DMS 273 (cell line): ENCODE results near the gene OR52B4.
"Not testable (repeated sequence)": the region's sequence is repeated elsewhere in the genome, so short reads cannot be mapped to it uniquely, and the experiment has no call there.

Experiments used
- DNase-seq: peaks from one replicate; lab custom pipeline; 2025; ENCODE audit not compliant: unreplicated experiment; lab: John Stamatoyannopoulos, UW

OR52B4 gene

DNA sequence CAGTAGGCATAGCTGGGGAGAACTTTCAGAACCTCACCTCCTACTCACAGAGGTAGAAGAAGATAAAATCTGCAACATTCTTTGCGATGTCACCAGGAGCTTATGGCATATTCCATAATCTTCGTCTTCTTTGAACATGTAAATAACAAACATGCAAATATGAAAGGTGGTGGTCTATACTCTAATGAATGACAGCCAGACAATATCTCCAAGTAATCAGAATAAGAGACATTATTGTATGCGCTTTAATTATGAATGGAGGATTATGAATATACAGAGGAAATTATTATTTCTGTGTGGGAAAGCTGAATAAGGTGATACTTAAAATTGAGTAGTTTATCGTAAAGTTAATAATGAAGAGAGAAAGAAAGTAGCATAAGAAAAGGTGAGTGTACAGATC lies at the start of gene OR52B4:
OR52B4 (minus strand) TSS at position 101 of the 400 bp plus-strand sequence; CDS start at position 10, 91 bp downstream.
- DNase-seq: no peak

- DNase-seq: no peak
Measured at GRCh38 chr11:4416816-4417215, 48.6 kb upstream of the OR52B4 start.

GRCh38 chr11:4416306-4416705 lies 48.1 kb upstream of the OR52B4 start:
- no peak for DNase-seq

DNA sequence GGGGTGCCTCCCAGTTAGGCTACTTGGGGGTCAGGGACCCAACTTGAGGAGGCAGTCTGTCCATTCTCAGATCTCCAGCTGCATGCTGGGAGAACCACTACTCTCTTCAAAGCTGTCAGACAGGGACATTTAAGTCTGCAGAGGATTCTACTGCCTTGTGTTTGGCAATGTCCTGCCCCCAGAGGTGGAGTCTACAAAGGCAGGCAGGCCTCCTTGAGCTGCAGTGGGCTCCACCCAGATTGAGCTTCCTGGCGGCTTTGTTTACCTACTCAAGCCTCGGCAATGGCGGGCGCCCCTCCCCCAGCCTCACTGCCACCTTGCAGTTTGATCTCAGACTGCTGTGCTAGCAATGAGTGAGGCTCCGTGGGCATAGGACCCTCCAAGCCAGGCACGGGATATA lies 38.0 kb upstream of the OR52B4 start:
- not testable (repeated sequence) for DNase-seq

- DNase-seq: no peak
Measured at GRCh38 chr11:4393858-4394223, 25.7 kb upstream of the OR52B4 start.

DNA sequence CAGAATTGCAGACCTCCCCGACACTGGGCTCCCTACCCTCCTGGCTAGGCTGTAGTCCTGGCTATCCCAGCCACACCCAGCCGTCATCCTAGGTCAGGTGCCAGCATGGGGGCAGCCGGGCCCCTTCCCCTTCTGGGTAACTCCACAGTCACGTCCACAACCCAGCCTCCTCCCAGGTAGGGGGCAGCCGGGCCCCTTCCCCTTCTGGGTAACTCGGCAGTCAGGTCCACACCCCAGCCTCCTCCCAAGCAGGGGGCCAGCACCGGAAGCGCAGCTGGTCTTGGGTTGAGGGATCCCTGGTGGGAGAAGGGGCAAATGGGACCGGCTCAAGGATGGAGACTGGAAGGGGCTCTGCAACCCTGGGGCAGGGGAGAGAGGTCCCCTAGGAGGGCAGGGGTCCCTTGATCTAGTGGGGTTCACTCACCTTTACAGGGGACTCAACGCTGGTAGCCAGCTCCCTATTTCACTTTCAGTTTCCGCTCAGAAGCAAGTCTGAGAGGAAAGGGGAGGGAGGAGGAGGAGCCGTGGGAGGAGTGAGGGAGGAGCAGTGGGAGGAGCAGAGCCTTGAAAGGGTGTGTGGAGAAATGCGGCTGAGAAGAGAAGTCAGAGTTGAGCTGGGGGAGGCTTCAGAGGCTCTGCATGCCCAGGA lies 25.1 kb upstream of the OR52B4 start, which contains the start of gene TRIM21:
TRIM21 (minus strand) TSS at position 494 of the 649 bp plus-strand sequence. CDS start 3,293 bp downstream, outside the sequence.
- DNase-seq: peak; percentile 75

DNA sequence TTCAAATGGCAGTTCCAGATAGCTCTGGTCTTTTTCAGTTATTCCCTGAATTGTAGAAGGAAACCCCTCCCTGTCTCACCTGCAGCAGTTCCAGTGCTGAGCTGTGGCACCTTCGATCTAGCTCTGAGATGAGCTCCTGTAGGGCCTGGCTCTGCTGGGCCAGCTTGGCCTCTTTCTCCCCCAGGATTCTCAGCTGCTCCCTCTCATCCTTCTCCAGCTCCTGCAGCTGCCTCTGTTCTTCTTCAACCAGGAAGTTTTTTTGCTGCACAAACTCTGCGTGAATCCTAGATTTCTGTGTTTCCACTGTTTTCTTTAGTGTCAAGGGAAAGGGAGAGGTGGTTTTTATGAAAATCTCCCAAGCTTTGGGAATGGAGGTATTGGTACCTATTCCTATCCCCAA lies 20.0 kb upstream of the OR52B4 start:
- no peak for DNase-seq

- no peak for DNase-seq
Measured at GRCh38 chr11:4385978-4386740, 18.0 kb upstream of the OR52B4 start.

GRCh38 chr11:4381901-4382300 lies 13.7 kb upstream of the OR52B4 start:
- no peak for DNase-seq

DNA sequence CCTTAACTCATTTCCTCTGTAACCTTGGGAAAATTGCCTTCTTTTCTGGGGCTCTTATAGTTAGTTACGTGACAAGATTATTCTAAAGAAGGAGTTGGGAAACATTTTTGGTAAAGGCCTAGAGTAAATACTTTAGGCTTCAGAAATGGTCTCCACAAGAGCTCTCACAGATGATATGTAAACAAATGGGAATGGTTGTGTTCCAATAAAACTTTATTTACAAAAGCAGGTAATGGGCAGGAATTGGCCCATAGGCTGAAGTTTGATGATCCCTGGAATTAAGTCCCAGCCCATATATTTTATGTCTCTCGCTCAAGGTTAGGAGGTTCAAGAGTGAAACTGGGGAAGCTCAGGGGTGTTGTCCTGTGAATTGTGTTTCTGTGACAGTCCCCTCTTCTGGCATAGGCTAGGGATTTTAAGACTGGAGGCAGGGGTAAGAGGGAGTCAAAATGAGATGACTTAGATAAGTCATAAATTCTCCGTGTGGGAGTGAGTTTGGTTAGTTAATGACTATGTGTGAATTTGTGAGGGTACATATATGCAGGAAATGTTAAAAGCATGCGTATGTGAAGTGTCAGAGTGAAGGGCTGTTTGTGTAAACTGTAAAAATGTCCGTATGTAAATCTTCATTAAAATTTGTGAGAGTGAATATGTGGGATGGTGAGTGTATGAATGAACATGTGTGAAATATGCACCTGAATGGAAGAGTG lies 7.4 kb upstream of the OR52B4 start:
- no peak for DNase-seq

DNA sequence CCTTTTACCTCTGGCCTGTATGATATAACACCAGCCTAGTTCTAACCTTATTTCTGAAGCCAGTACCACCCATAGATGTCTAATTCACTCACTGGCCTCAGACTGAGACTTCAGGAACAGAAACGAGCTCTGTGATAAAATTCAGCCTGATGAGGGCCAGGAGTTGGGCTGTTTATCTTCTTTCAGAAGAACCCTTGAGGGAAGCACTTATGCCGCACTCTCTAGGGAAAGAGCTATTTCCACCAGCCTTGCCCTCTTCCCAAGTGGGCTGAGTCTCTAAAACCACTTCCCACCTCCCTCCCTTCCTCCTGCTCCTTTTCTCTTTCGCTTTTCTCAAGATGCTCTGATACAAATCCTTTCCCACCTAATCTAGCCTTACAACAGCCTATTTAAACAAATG lies 2.0 kb upstream of the OR52B4 start:
- no peak for DNase-seq

GRCh38 chr11:4348142-4348541 lies 20.0 kb downstream of the OR52B4 start:
- DNase-seq: not testable (repeated sequence)

DNA sequence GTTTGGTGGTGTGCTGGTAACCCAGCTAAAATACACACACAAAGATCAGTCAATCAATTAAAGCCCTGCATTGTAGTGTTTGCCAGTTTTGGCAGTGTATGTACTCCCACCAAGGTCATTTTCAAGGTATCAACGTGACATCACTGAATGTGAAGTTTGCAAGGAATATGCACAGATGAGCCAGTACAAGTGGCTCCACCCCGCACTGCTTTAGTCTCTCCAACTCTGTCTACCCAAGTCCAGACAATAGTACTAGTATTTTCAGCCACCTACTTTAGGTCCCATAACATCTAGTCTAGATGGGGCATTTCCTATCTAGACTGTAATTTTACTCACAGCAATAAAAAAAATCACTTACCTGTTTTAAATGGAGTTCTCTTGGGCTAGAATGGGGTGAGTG lies 22.8 kb downstream of the OR52B4 start:
- not testable (repeated sequence) for DNase-seq

DNA sequence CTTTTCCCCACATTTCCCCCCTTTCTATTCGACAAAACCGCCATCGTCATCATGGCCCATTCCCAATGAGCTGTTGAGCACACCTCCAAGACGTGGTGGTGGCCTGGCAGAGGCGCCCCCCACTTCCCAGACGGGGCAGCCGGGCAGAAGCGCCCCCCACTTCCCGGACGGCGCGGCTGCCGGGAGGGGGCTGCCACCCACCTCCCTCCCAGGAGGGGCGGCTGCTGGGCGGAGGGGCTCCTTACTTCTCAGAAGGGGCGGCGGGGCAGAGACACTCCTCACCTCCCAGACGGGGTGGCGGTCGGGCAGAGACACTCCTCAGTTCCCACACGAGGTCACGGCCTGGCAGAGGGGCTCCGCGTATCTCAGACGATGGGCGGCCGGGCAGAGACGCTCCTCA lies 33.8 kb downstream of the OR52B4 start:
- not testable (repeated sequence) for DNase-seq
